Measurements from ENCODE around the gene ELL.

ELL gene

GRCh38 chr19:18519962-18520847 is 1.7 kb downstream of the ELL start:
- H2BK15ac ChIP-seq (ENCODE audit: low read depth, poor library complexity, severe bottlenecking), result no peak overlapping the region
- H2AFZ ChIP-seq (ENCODE audit: low read depth, low read length), result no peak overlapping the region
- H3K36me3 ChIP-seq (ENCODE audit: control insufficient read depth in 1 of 2, insufficient read depth in 2 of 2, low read depth in 1 of 2, low read length in 2 of 2), result peaks cover 3 to 12% of the 10 kb centered on the region in 2 experiments
- H3K9ac ChIP-seq (ENCODE audit: low read length), result peak overlapping the region; percentile 100
- H4K8ac ChIP-seq (ENCODE audit: low read length), result peak overlapping the region; percentile 75
- no peaks in the 10 kb centered on the region for H3K9me3 ChIP-seq (ENCODE audit: control insufficient read depth, low read length)
- peak; percentile 92 for DNase-seq
- H3K27me3 ChIP-seq (ENCODE audit: control insufficient read depth in 1 of 2, insufficient read depth in 1 of 2, low read length in 2 of 2), result no peaks in the 10 kb centered on the region
- WGBS, result 9% methylated on average over 18 of the region's 22 CpGs
- H3K79me1 ChIP-seq (replicated peaks; ENCODE audit: low read length, poor library complexity, severe bottlenecking), result peaks cover 3% of the 10 kb centered on the region
- peak overlapping the region; percentile 60 for H2AK5ac ChIP-seq (ENCODE audit: low read length, severe bottlenecking)
- H3K4me3 ChIP-seq (ENCODE audit: insufficient read depth in 1 of 2, low read depth in 1 of 2, low read length in 2 of 2), result peak overlapping the region; percentile 99 to 100
- H3K23ac ChIP-seq (ENCODE audit: low read length in 2 of 2), result no peak overlapping the region
- H3K14ac ChIP-seq (ENCODE audit: low read length in 2 of 2), result peak overlapping the region in 1 of 2 experiments; percentile 44
- H3K4me2 ChIP-seq (ENCODE audit: low read length, poor library complexity, severe bottlenecking), result peak overlapping the region; percentile 97
- no peak overlapping the region for H2BK120ac ChIP-seq (ENCODE audit: low read depth, low read length)
- peak overlapping the region; percentile 80 for H2BK5ac ChIP-seq (ENCODE audit: low read depth, low read length, poor library complexity, severe bottlenecking)
- peak overlapping the region; percentile 93 to 100 for H3K18ac ChIP-seq (ENCODE audit: low read depth in 1 of 2, low read length in 2 of 2)
- H2BK12ac ChIP-seq (ENCODE audit: low read length in 2 of 2), result peak overlapping the region; percentile 69 to 88
- H3K4ac ChIP-seq (ENCODE audit: low read depth in 1 of 2, low read length in 2 of 2), result peak overlapping the region; percentile 97 to 99
- peak overlapping the region; percentile 96 for H3K27ac ChIP-seq (ENCODE audit: low read length, poor library complexity, severe bottlenecking)
- H4K91ac ChIP-seq (ENCODE audit: low read length), result peak overlapping the region; percentile 70
- H3K4me1 ChIP-seq (ENCODE audit: control insufficient read depth, insufficient read depth, low read depth, low read length), result peaks cover 23% of the 10 kb centered on the region

- DNase-seq, result no peak
- Histone ChIP-seq H4K91ac (ENCODE audit: low read length) (no peak overlapping the region), H3K4me1 (ENCODE audit: control insufficient read depth, insufficient read depth, low read depth, low read length) (peaks cover 35% of the 10 kb centered on the region), H2AK5ac (ENCODE audit: low read length, severe bottlenecking) (no peak overlapping the region), H3K79me1 (replicated peaks; ENCODE audit: low read length, poor library complexity, severe bottlenecking) (peaks cover 3% of the 10 kb centered on the region), H3K9me3 (ENCODE audit: control insufficient read depth, low read length) (no peaks in the 10 kb centered on the region), H3K4ac (ENCODE audit: low read depth in 1 of 2, low read length in 2 of 2) (no peak overlapping the region), H3K18ac (ENCODE audit: low read depth in 1 of 2, low read length in 2 of 2) (no peak overlapping the region), H2BK5ac (ENCODE audit: low read depth, low read length, poor library complexity, severe bottlenecking) (no peak overlapping the region), H2BK120ac (ENCODE audit: low read depth, low read length) (no peak overlapping the region), H4K8ac (ENCODE audit: low read length) (no peak overlapping the region), H2BK15ac (ENCODE audit: low read depth, poor library complexity, severe bottlenecking) (no peak overlapping the region), H3K4me3 (ENCODE audit: insufficient read depth in 1 of 2, low read depth in 1 of 2, low read length in 2 of 2) (no peak overlapping the region), H2AFZ (ENCODE audit: low read depth, low read length) (no peak overlapping the region), H3K23ac (ENCODE audit: low read length in 2 of 2) (no peak overlapping the region), H3K27ac (ENCODE audit: low read length, poor library complexity, severe bottlenecking) (no peak overlapping the region), H3K36me3 (ENCODE audit: control insufficient read depth in 1 of 2, insufficient read depth in 2 of 2, low read depth in 1 of 2, low read length in 2 of 2) (peaks cover 3 to 12% of the 10 kb centered on the region in 2 experiments), H3K27me3 (ENCODE audit: control insufficient read depth in 1 of 2, insufficient read depth in 1 of 2, low read length in 2 of 2) (no peaks in the 10 kb centered on the region), H3K9ac (ENCODE audit: low read length) (no peak overlapping the region), H3K14ac (ENCODE audit: low read length in 2 of 2) (no peak overlapping the region), H2BK12ac (ENCODE audit: low read length in 2 of 2) (no peak overlapping the region), H3K4me2 (ENCODE audit: low read length, poor library complexity, severe bottlenecking) (no peak overlapping the region)
- WGBS, result 98% methylated on average over 9 of the region's 9 CpGs
These were observed 3.2 kb downstream of the ELL start for GRCh38 chr19:18518639-18519038.

DNA sequence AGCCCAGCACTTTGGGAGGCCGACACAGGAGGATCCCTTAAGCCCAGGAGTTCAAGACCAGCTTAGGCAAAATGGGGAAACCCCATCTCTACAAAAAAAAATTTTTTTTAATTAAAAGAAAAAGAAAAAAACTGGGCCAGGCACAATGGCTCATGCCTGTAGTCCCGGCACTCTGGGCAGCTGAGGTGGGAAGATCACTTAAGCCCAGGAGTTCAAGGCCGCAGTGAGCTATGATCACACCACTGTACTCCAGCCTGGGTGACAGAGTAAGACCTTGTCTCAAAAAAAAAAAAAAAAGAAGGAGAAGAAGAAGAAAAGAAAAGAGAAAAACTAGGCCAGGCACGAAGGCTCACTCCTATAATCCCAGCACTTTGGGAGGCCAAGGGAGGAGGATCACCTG is 4.3 kb downstream of the ELL start:
- Histone ChIP-seq H3K4ac (ENCODE audit: low read depth in 1 of 2, low read length in 2 of 2) (no peak overlapping the region), H4K8ac (ENCODE audit: low read length) (no peak overlapping the region), H2BK15ac (ENCODE audit: low read depth, poor library complexity, severe bottlenecking) (no peak overlapping the region), H3K14ac (ENCODE audit: low read length in 2 of 2) (no peak overlapping the region), H3K23ac (ENCODE audit: low read length in 2 of 2) (no peak overlapping the region), H3K79me1 (replicated peaks; ENCODE audit: low read length, poor library complexity, severe bottlenecking) (peaks cover 3% of the 10 kb centered on the region), H2BK5ac (ENCODE audit: low read depth, low read length, poor library complexity, severe bottlenecking) (no peak overlapping the region), H2BK12ac (ENCODE audit: low read length in 2 of 2) (no peak overlapping the region), H3K27ac (ENCODE audit: low read length, poor library complexity, severe bottlenecking) (no peak overlapping the region), H3K4me1 (ENCODE audit: control insufficient read depth, insufficient read depth, low read depth, low read length) (peaks cover 37% of the 10 kb centered on the region), H3K18ac (ENCODE audit: low read depth in 1 of 2, low read length in 2 of 2) (no peak overlapping the region), H2BK120ac (ENCODE audit: low read depth, low read length) (no peak overlapping the region), H3K36me3 (ENCODE audit: control insufficient read depth in 1 of 2, insufficient read depth in 2 of 2, low read depth in 1 of 2, low read length in 2 of 2) (peaks cover 3 to 12% of the 10 kb centered on the region in 2 experiments), H3K4me3 (ENCODE audit: insufficient read depth in 1 of 2, low read depth in 1 of 2, low read length in 2 of 2) (no peak overlapping the region), H2AFZ (ENCODE audit: low read depth, low read length) (no peak overlapping the region), H2AK5ac (ENCODE audit: low read length, severe bottlenecking) (no peak overlapping the region), H3K4me2 (ENCODE audit: low read length, poor library complexity, severe bottlenecking) (no peak overlapping the region), H3K27me3 (ENCODE audit: control insufficient read depth in 1 of 2, insufficient read depth in 1 of 2, low read length in 2 of 2) (no peaks in the 10 kb centered on the region), H3K9ac (ENCODE audit: low read length) (no peak overlapping the region), H3K9me3 (ENCODE audit: control insufficient read depth, low read length) (no peaks in the 10 kb centered on the region), H4K91ac (ENCODE audit: low read length) (no peak overlapping the region)
- 96% methylated on average over 4 of the region's 4 CpGs for WGBS
- no peak for DNase-seq

DNA sequence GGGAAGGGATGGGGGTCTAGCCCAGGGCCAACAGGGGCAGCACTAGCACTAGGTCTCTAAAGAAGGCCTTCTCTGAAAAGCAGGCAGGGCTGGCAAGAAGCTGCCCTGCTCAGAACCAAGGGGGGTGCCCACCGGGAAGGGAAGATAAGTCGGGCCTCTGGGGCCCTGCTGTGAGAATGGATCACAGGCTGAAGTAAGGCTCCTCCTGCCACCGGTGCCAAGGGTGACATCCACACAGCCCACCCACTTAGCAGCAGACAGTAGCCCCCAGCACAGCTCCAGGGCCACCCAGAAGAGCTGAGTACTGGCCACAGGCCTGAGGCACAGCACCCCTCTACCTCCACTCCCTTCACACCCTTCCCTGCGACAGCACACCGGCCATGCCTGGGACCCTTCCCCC is 5.9 kb downstream of the ELL start:
- Histone ChIP-seq H3K27me3 (ENCODE audit: control insufficient read depth in 1 of 2, insufficient read depth in 1 of 2, low read length in 2 of 2) (no peaks in the 10 kb centered on the region), H2BK15ac (ENCODE audit: low read depth, poor library complexity, severe bottlenecking) (no peak overlapping the region), H3K27ac (ENCODE audit: low read length, poor library complexity, severe bottlenecking) (no peak overlapping the region), H3K14ac (ENCODE audit: low read length in 2 of 2) (peak overlapping the region in 1 of 2 experiments; percentile 2), H2BK5ac (ENCODE audit: low read depth, low read length, poor library complexity, severe bottlenecking) (no peak overlapping the region), H3K9ac (ENCODE audit: low read length) (no peak overlapping the region), H3K4ac (ENCODE audit: low read depth in 1 of 2, low read length in 2 of 2) (peak overlapping the region in 1 of 2 experiments; percentile 40), H3K4me3 (ENCODE audit: insufficient read depth in 1 of 2, low read depth in 1 of 2, low read length in 2 of 2) (no peak overlapping the region), H3K79me1 (replicated peaks; ENCODE audit: low read length, poor library complexity, severe bottlenecking) (peaks cover 3% of the 10 kb centered on the region), H2BK12ac (ENCODE audit: low read length in 2 of 2) (peak overlapping the region; percentile 2 to 38), H3K36me3 (ENCODE audit: control insufficient read depth in 1 of 2, insufficient read depth in 2 of 2, low read depth in 1 of 2, low read length in 2 of 2) (peaks cover 3 to 12% of the 10 kb centered on the region in 2 experiments), H3K18ac (ENCODE audit: low read depth in 1 of 2, low read length in 2 of 2) (peak overlapping the region; percentile 29 to 72), H2BK120ac (ENCODE audit: low read depth, low read length) (no peak overlapping the region), H4K91ac (ENCODE audit: low read length) (peak overlapping the region; percentile 21), H3K23ac (ENCODE audit: low read length in 2 of 2) (peak overlapping the region in 1 of 2 experiments; percentile 0), H3K4me2 (ENCODE audit: low read length, poor library complexity, severe bottlenecking) (no peak overlapping the region), H2AK5ac (ENCODE audit: low read length, severe bottlenecking) (no peak overlapping the region), H3K9me3 (ENCODE audit: control insufficient read depth, low read length) (no peaks in the 10 kb centered on the region), H3K4me1 (ENCODE audit: control insufficient read depth, insufficient read depth, low read depth, low read length) (peaks cover 41% of the 10 kb centered on the region), H2AFZ (ENCODE audit: low read depth, low read length) (no peak overlapping the region), H4K8ac (ENCODE audit: low read length) (peak overlapping the region; percentile 72)
- no peak for DNase-seq
- WGBS, result 77% methylated on average over 5 of the region's 5 CpGs
